IPS-18a (cell line): ENCODE measurements around the gene HIBCH.

Experiments
- H3K27ac ChIP-seq: one replicate; pipeline ENCODE4 v1.5.1; 2013; ENCODE audit warnings: low read length
- H3K27me3 ChIP-seq: one replicate; pipeline ENCODE4 v1.6.1; 2013; ENCODE audit warnings: mild to moderate bottlenecking, low read length; ENCODE audit not compliant: control insufficient read depth, insufficient read depth
- H3K36me3 ChIP-seq: one replicate; pipeline ENCODE4 v1.6.1; 2013; ENCODE audit warnings: low read depth, low read length; ENCODE audit not compliant: control insufficient read depth
- H3K4me1 ChIP-seq: one replicate; pipeline ENCODE4 v1.6.1; 2013; ENCODE audit warnings: low read depth, low read length; ENCODE audit not compliant: control insufficient read depth
- H3K4me3 ChIP-seq: one replicate; pipeline ENCODE4 v1.5.1; 2013; ENCODE audit warnings: low read length
- H3K9ac ChIP-seq: one replicate; pipeline ENCODE4 v1.6.1; 2013; ENCODE audit warnings: mild to moderate bottlenecking, low read length, moderate library complexity
- H3K9me3 ChIP-seq: one replicate; pipeline ENCODE4 v1.6.1; 2013; ENCODE audit warnings: low read depth, low read length; ENCODE audit not compliant: control insufficient read depth

The HIBCH gene

GRCh38 chr2:190199530-190199929, 120.1 kb downstream of the HIBCH start:
- H3K27me3 ChIP-seq: no peaks in the 10 kb centered on the region
- no peaks in the 10 kb centered on the region for H3K9me3 ChIP-seq
- no peak overlapping the region for H3K9ac ChIP-seq
- no peak overlapping the region for H3K4me3 ChIP-seq
- H3K4me1 ChIP-seq: no peaks in the 10 kb centered on the region
- no peak overlapping the region for H3K27ac ChIP-seq
- peaks cover 8% of the 10 kb centered on the region for H3K36me3 ChIP-seq

- H3K4me3 ChIP-seq: no peak overlapping the region
- H3K9ac ChIP-seq: no peak overlapping the region
- no peaks in the 10 kb centered on the region for H3K9me3 ChIP-seq
- no peaks in the 10 kb centered on the region for H3K27me3 ChIP-seq
- H3K36me3 ChIP-seq: peaks cover 8% of the 10 kb centered on the region
- no peaks in the 10 kb centered on the region for H3K4me1 ChIP-seq
- H3K27ac ChIP-seq: no peak overlapping the region
These were observed 120.5 kb downstream of the HIBCH start for GRCh38 chr2:190199109-190199508.

GRCh38 chr2:190197143-190197720, 122.4 kb downstream of the HIBCH start:
- H3K9me3 ChIP-seq: no peaks in the 10 kb centered on the region
- no peak overlapping the region for H3K4me3 ChIP-seq
- no peak overlapping the region for H3K27ac ChIP-seq
- no peak overlapping the region for H3K9ac ChIP-seq
- no peaks in the 10 kb centered on the region for H3K4me1 ChIP-seq
- no peaks in the 10 kb centered on the region for H3K27me3 ChIP-seq
- no peaks in the 10 kb centered on the region for H3K36me3 ChIP-seq

GRCh38 chr2:190190507-190191162, 129.0 kb downstream of the HIBCH start:
- no peak overlapping the region for H3K27ac ChIP-seq
- no peaks in the 10 kb centered on the region for H3K9me3 ChIP-seq
- H3K9ac ChIP-seq: no peak overlapping the region
- H3K27me3 ChIP-seq: no peaks in the 10 kb centered on the region
- H3K4me3 ChIP-seq: no peak overlapping the region
- H3K36me3 ChIP-seq: no peaks in the 10 kb centered on the region
- no peaks in the 10 kb centered on the region for H3K4me1 ChIP-seq

GRCh38 chr2:190188289-190188688, 131.3 kb downstream of the HIBCH start:
- Histone ChIP-seq H3K9ac (no peak overlapping the region), H3K4me3 (no peak overlapping the region), H3K9me3 (no peaks in the 10 kb centered on the region), H3K36me3 (no peaks in the 10 kb centered on the region), H3K27me3 (no peaks in the 10 kb centered on the region), H3K4me1 (no peaks in the 10 kb centered on the region), H3K27ac (no peak overlapping the region)

GRCh38 chr2:190186238-190186637, 133.4 kb downstream of the HIBCH start:
- H3K9me3 ChIP-seq: no peaks in the 10 kb centered on the region
- H3K4me3 ChIP-seq: no peak overlapping the region
- H3K27me3 ChIP-seq: peaks cover 10% of the 10 kb centered on the region
- peaks cover 2% of the 10 kb centered on the region for H3K4me1 ChIP-seq
- no peaks in the 10 kb centered on the region for H3K36me3 ChIP-seq
- no peak overlapping the region for H3K9ac ChIP-seq
- H3K27ac ChIP-seq: no peak overlapping the region

- Histone ChIP-seq H3K4me1 (peaks cover 5% of the 10 kb centered on the region), H3K27me3 (peaks cover 18% of the 10 kb centered on the region), H3K36me3 (no peaks in the 10 kb centered on the region), H3K9me3 (no peaks in the 10 kb centered on the region), H3K4me3 (no peak overlapping the region), H3K9ac (no peak overlapping the region), H3K27ac (no peak overlapping the region)
These were observed 134.2 kb downstream of the HIBCH start for GRCh38 chr2:190185380-190185779.

GRCh38 chr2:190184460-190184859, 135.2 kb downstream of the HIBCH start:
- no peak overlapping the region for H3K9ac ChIP-seq
- H3K4me3 ChIP-seq: no peak overlapping the region
- no peaks in the 10 kb centered on the region for H3K9me3 ChIP-seq
- H3K4me1 ChIP-seq: peaks cover 10% of the 10 kb centered on the region
- H3K27ac ChIP-seq: no peak overlapping the region
- H3K36me3 ChIP-seq: no peaks in the 10 kb centered on the region
- H3K27me3 ChIP-seq: peaks cover 24% of the 10 kb centered on the region

- Histone ChIP-seq H3K27me3 (peaks cover 24% of the 10 kb centered on the region), H3K27ac (no peak overlapping the region), H3K4me1 (peaks cover 10% of the 10 kb centered on the region), H3K9me3 (no peaks in the 10 kb centered on the region), H3K36me3 (no peaks in the 10 kb centered on the region), H3K4me3 (no peak overlapping the region), H3K9ac (no peak overlapping the region)
These were observed 136.1 kb downstream of the HIBCH start for GRCh38 chr2:190183539-190183938.

GRCh38 chr2:190182071-190182524, 137.5 kb downstream of the HIBCH start:
- H3K27me3 ChIP-seq: peaks cover 24% of the 10 kb centered on the region
- H3K4me3 ChIP-seq: no peak overlapping the region
- no peak overlapping the region for H3K9ac ChIP-seq

GRCh38 chr2:190181123-190181669, 138.4 kb downstream of the HIBCH start:
- peaks cover 24% of the 10 kb centered on the region for H3K27me3 ChIP-seq
- no peaks in the 10 kb centered on the region for H3K36me3 ChIP-seq
- H3K4me1 ChIP-seq: peaks cover 10% of the 10 kb centered on the region
- no peaks in the 10 kb centered on the region for H3K9me3 ChIP-seq
- no peak overlapping the region for H3K27ac ChIP-seq
- peak overlapping the region; percentile 67 for H3K4me3 ChIP-seq
- H3K9ac ChIP-seq: peak overlapping the region; percentile 28

More at GRCh38 chr2:190182071-190182524, 137.5 kb downstream of the HIBCH start:
- Histone ChIP-seq H3K27ac (no peak overlapping the region), H3K9me3 (no peaks in the 10 kb centered on the region), H3K36me3 (no peaks in the 10 kb centered on the region), H3K4me1 (peaks cover 10% of the 10 kb centered on the region)
